Activated CD4-positive, alpha-beta T cell treated with anti-CD3 and anti-CD28 coated beads, Interleukin-2, amount 50 U/mL, for 48 hours (primary cell): ENCODE data around the gene ESPNL.

Source experiments
- DNase-seq, 2 experiments: peaks; one replicate each; pipeline ENCODE4 v3.0.0-alpha.2; 2020

Gene ESPNL

GRCh38 chr2:238176613-238177012 is 76.5 kb downstream of the ESPNL start:
- DNase-seq = no peak

GRCh38 chr2:238180554-238180953 is 80.4 kb downstream of the ESPNL start:
- no peak for DNase-seq

- no peak for DNase-seq
These were observed 82.2 kb downstream of the ESPNL start for GRCh38 chr2:238182362-238182761.
